ENCODE measurements around the gene NME3. TPM values are rescaled to one million over a fixed set of nuclear protein-coding genes. Genes with fewer than 3 reads are reported as not detected.

The NME3 gene
- total and polyA plus RNA-seq, 2 of the 13 experiments (the other 11 are each of a cell fraction or from before 2014, with no cell fraction given): 10.4 to 15.9 TPM

DNA sequence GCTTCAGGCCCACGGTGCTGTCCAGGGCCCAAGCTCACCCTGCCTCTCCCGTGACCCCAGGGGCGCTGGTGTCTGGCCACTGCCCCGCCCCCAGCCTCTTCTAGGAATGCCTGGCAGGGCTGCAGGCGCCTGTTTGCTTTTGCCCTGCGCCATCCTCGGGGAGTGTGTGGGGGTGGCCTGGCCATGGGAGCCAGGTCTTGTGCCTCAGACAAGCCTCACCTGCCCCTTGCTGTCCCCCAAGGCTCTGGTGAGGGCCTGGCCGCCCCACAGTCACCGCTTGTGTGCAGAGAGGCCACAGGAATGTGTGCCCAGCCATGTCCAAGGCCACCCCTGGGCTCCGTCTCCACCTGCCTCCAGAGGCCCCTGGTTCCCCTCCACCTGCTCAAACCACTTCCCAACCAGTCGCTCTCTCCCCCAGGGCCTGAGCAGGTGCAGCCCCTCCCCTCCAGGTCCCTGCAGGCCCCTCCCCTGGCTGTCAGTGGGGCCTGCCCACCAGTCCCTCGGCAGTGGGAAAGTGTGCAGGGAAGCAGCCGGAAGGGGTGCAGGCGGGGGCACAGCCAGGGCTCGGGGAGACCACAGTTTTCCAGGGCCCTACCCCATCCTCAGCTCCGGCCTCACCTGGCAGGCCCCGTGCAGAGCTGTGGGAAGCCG is 23.0 kb upstream of the NME3 start (continued):
- no peak for TF ChIP-seq SP1 (IDR thresholded peaks at IDR 0.05)
- peak; percentile 54 for TF ChIP-seq SP1 (CRISPR knock-in tag; IDR thresholded peaks at IDR 0.05)
- TF ChIP-seq HDAC6 (IDR thresholded peaks at IDR 0.05; ENCODE audit: low read depth, low read length): no peak
- no peak for TF ChIP-seq SIX1 (CRISPR knock-in tag; IDR thresholded peaks at IDR 0.05; ENCODE audit: borderline replicate concordance)
- no peak for TF ChIP-seq CBX2 (IDR thresholded peaks at IDR 0.05; ENCODE audit: low read depth, low read length)
- no peak for TF ChIP-seq CBX2 (CRISPR knock-in tag; IDR thresholded peaks at IDR 0.05; ENCODE audit: low read depth)
- TF ChIP-seq SP140L (CRISPR knock-in tag; IDR thresholded peaks at IDR 0.05; ENCODE audit: borderline replicate concordance): no peak
- no peak for TF ChIP-seq THAP7 (CRISPR knock-in tag; IDR thresholded peaks at IDR 0.05)
- no peak for TF ChIP-seq GLI4 (CRISPR knock-in tag; IDR thresholded peaks at IDR 0.05; ENCODE audit: borderline replicate concordance)
- TF ChIP-seq, protein P1, sequence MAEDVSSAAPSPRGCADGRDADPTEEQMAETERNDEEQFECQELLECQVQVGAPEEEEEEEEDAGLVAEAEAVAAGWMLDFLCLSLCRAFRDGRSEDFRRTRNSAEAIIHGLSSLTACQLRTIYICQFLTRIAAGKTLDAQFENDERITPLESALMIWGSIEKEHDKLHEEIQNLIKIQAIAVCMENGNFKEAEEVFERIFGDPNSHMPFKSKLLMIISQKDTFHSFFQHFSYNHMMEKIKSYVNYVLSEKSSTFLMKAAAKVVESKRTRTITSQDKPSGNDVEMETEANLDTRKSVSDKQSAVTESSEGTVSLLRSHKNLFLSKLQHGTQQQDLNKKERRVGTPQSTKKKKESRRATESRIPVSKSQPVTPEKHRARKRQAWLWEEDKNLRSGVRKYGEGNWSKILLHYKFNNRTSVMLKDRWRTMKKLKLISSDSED (CRISPR knock-in tag; IDR thresholded peaks at IDR 0.05): no peak
- TF ChIP-seq SSRP1 (CRISPR knock-in tag; IDR thresholded peaks at IDR 0.05): no peak
- TF ChIP-seq PPARG (CRISPR knock-in tag; conservative IDR thresholded peaks at IDR 0.05): no peak; the same call in 1 of the 2 replicates
- TF ChIP-seq ZMAT3 (CRISPR knock-in tag; conservative IDR thresholded peaks at IDR 0.05): no peak
- no peak for TF ChIP-seq BRCA1 (CRISPR knock-in tag; IDR thresholded peaks at IDR 0.05)
- TF ChIP-seq BCL3 (CRISPR knock-in tag; IDR thresholded peaks at IDR 0.05): no peak
- no peak for TF ChIP-seq TCF12 (IDR thresholded peaks at IDR 0.05)
- peak; percentile 30; the same call in 1 of the 2 replicates for TF ChIP-seq TCF12 (CRISPR knock-in tag; IDR thresholded peaks at IDR 0.05)
- TF ChIP-seq ZKSCAN8 (CRISPR knock-in tag; IDR thresholded peaks at IDR 0.05; ENCODE audit: borderline replicate concordance): peak; percentile 23; the same call in 1 of the 2 replicates
- TF ChIP-seq, protein P2, sequence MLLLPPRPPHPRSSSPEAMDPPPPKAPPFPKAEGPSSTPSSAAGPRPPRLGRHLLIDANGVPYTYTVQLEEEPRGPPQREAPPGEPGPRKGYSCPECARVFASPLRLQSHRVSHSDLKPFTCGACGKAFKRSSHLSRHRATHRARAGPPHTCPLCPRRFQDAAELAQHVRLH (CRISPR knock-in tag; IDR thresholded peaks at IDR 0.05; ENCODE audit: borderline replicate concordance, low read depth): 0 out of 2 replicates have a peak, but pooled peaks have one; percentile 34
- TF ChIP-seq, protein P3, sequence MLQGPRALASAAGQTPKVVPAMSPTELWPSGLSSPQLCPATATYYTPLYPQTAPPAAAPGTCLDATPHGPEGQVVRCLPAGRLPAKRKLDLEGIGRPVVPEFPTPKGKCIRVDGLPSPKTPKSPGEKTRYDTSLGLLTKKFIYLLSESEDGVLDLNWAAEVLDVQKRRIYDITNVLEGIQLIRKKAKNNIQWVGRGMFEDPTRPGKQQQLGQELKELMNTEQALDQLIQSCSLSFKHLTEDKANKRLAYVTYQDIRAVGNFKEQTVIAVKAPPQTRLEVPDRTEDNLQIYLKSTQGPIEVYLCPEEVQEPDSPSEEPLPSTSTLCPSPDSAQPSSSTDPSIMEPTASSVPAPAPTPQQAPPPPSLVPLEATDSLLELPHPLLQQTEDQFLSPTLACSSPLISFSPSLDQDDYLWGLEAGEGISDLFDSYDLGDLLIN (CRISPR knock-in tag; IDR thresholded peaks at IDR 0.05; ENCODE audit: borderline replicate concordance): no peak
- TF ChIP-seq KLF6 (CRISPR knock-in tag; IDR thresholded peaks at IDR 0.05): no peak
- peak; percentile 70 for TF ChIP-seq ZBTB7B (CRISPR knock-in tag; IDR thresholded peaks at IDR 0.05)
- no peak for TF ChIP-seq HMGA1 (CRISPR knock-in tag; conservative IDR thresholded peaks at IDR 0.05)
- peak; percentile 23 for TF ChIP-seq AGO1 (IDR thresholded peaks at IDR 0.05; ENCODE audit: low read depth, low read length, poor library complexity, severe bottlenecking)
- TF ChIP-seq ZBTB38 (CRISPR knock-in tag; IDR thresholded peaks at IDR 0.05): peak; percentile 23; the same call in 1 of the 2 replicates
- no peak for TF ChIP-seq ZNF235 (CRISPR knock-in tag; IDR thresholded peaks at IDR 0.05; ENCODE audit: borderline replicate concordance)
- TF ChIP-seq ZNF24 (IDR thresholded peaks at IDR 0.05): no peak
- 0 out of 2 replicates have a peak, but pooled peaks have one; percentile 49 for TF ChIP-seq ZNF652 (CRISPR knock-in tag; IDR thresholded peaks at IDR 0.05; ENCODE audit: borderline replicate concordance, low read depth)

All from HepG2 (cell line).